Liver (tissue), 9 donors: ENCODE measurements around the gene CASQ2. TPM values are rescaled to one million over a fixed set of nuclear protein-coding genes. Genes with fewer than 3 reads are reported as not detected.

Source experiments
- DNase-seq: peaks from one replicate; pipeline ENCODE4 v3.0.0-alpha.2; 2017; ENCODE audit warnings: low spot score
- H3K27ac ChIP-seq, 2 donors: one replicate each; pipeline ENCODE4 v1.7.0; 2013; ENCODE audit warnings: inconsistent platforms in 2 of 2, low read length in 2 of 2, control low read depth in 1 of 2, low read depth in 1 of 2, mild to moderate bottlenecking in 1 of 2
- H3K27me3 ChIP-seq, 4 donors: one replicate each; pipeline versions ENCODE4 v1.6.1 to v1.7.0; 2013; ENCODE audit warnings: low read length in 3 of 4, inconsistent platforms in 1 of 4, mild to moderate bottlenecking in 1 of 4, moderate library complexity in 1 of 4; ENCODE audit not compliant: control insufficient read depth in 4 of 4, insufficient read depth in 4 of 4
- H3K36me3 ChIP-seq, 4 donors: one replicate each; pipeline versions ENCODE4 v1.6.1 to v1.7.0; 2013; ENCODE audit warnings: low read length in 3 of 4, mild to moderate bottlenecking in 3 of 4, low read depth in 1 of 4, moderate library complexity in 1 of 4; ENCODE audit not compliant: control insufficient read depth in 4 of 4, insufficient read depth in 3 of 4
- H3K4me1 ChIP-seq, 4 donors: one replicate each; pipeline versions ENCODE4 v1.6.1 to v1.7.0; 2013; ENCODE audit warnings: low read length in 3 of 4, mild to moderate bottlenecking in 3 of 4, moderate library complexity in 1 of 4; ENCODE audit not compliant: control insufficient read depth in 4 of 4, insufficient read depth in 4 of 4
- H3K4me3 ChIP-seq, 3 donors: one replicate each; pipeline versions ENCODE4 v1.6.1 to v1.7.0; 2013; ENCODE audit warnings: low read length in 3 of 3, control low read depth in 1 of 3, low read depth in 1 of 3, mild to moderate bottlenecking in 1 of 3
- H3K9ac ChIP-seq, 2 donors: one replicate each; pipeline ENCODE4 v1.7.0; 2013; ENCODE audit warnings: low read length in 2 of 2, mild to moderate bottlenecking in 2 of 2, moderate library complexity in 2 of 2, control low read depth in 1 of 2, low read depth in 1 of 2
- H3K9me3 ChIP-seq, 4 donors: one replicate each; pipeline versions ENCODE4 v1.6.1 to v1.7.0; 2013; ENCODE audit warnings: low read length in 3 of 4; ENCODE audit not compliant: control insufficient read depth in 4 of 4
- CTCF ChIP-seq: fragments of 150-350 bp; IDR thresholded peaks from 2 replicates; pipeline ENCODE4 v1.5.1; 2017; ENCODE audit warnings: improper control_type of control experiment, low read depth, low read length; ENCODE audit not compliant: missing input control
- EGR1 ChIP-seq, 2 donors: IDR thresholded peaks; 2 replicates each; pipeline ENCODE4 v1.6.1; 2016 to 2018; ENCODE audit warnings: antibody characterized with exemption in 2 of 2, low read depth in 2 of 2
- FOXA1 ChIP-seq: IDR thresholded peaks from 2 replicates; pipeline ENCODE4 v1.6.1; 2016; ENCODE audit warnings: antibody characterized with exemption
- FOXA2 ChIP-seq: IDR thresholded peaks from 2 replicates; pipeline ENCODE4 v1.6.1; 2016; ENCODE audit warnings: antibody characterized with exemption
- GABPA ChIP-seq, 2 donors: IDR thresholded peaks in 1 of 2; conservative IDR thresholded peaks in 1 of 2; 2 replicates each; pipeline ENCODE4 v1.6.1; 2016; ENCODE audit warnings: antibody characterized with exemption in 2 of 2, mild to moderate bottlenecking in 1 of 2, moderate library complexity in 1 of 2
- HNF4A ChIP-seq, 2 donors: conservative IDR thresholded peaks; 2 replicates each; pipeline ENCODE4 v1.6.1; 2016; ENCODE audit warnings: antibody characterized with exemption in 2 of 2, mild to moderate bottlenecking in 2 of 2
- HNF4G ChIP-seq: IDR thresholded peaks from 2 replicates; pipeline ENCODE4 v1.6.1; 2016; ENCODE audit warnings: antibody characterized with exemption
- JUND ChIP-seq, 2 donors: IDR thresholded peaks; 2 replicates each; pipeline ENCODE4 v1.6.1; 2016; ENCODE audit warnings: antibody characterized with exemption in 2 of 2
- NR2F2 ChIP-seq: IDR thresholded peaks from 2 replicates; pipeline ENCODE4 v1.6.1; 2016; ENCODE audit warnings: antibody characterized with exemption
- RAD21 ChIP-seq, 2 donors: IDR thresholded peaks; 2 replicates each; pipeline ENCODE4 v1.6.1; 2016; ENCODE audit warnings: antibody characterized with exemption in 2 of 2, mild to moderate bottlenecking in 2 of 2
- RXRA ChIP-seq, 2 donors: IDR thresholded peaks; 2 replicates each; pipeline ENCODE4 v1.6.1; 2017 to 2018; ENCODE audit warnings: antibody characterized with exemption in 2 of 2, mild to moderate bottlenecking in 1 of 2
- SP1 ChIP-seq: IDR thresholded peaks from 2 replicates; pipeline ENCODE4 v1.6.1; 2018; ENCODE audit warnings: antibody characterized with exemption, mild to moderate bottlenecking
- TAF1 ChIP-seq: conservative IDR thresholded peaks from 2 replicates; pipeline ENCODE4 v1.6.1; 2016; ENCODE audit warnings: antibody characterized with exemption, mild to moderate bottlenecking
- YY1 ChIP-seq: IDR thresholded peaks from 2 replicates; pipeline ENCODE4 v1.6.1; 2016; ENCODE audit warnings: antibody characterized with exemption, mild to moderate bottlenecking
- ZBTB33 ChIP-seq: IDR thresholded peaks from 2 replicates; pipeline ENCODE4 v1.6.1; 2016; ENCODE audit warnings: antibody characterized with exemption
- WGBS: extraction: QIAGEN DNeasy Blood & Tissue Kit; methylation state at CpG from one replicate; pipeline ENCODE4 v1.1.7; 2013; 5-methylcytosine and 5-hydroxymethylcytosine counted together
- polyA plus RNA-seq, 2 donors: library from polyadenylated mRNA; stranded (reverse) in 1 of 2; unstranded in 1 of 2; fragments of 200-250 nt in 1 of 2; fragments of >200 nt in 1 of 2; fragmentation: Nextera tagmentation in 1 of 2; extraction: Ambion mirVana in 1 of 2; gene quantifications; one replicate each; pipeline versions ENCODE4 v1.2.1 to v1.2.3, GENCODE V29; 2013 to 2015
- total RNA-seq, 2 donors: library from RNA; depleted of rRNA; stranded (reverse); fragments of >200 nt; gene quantifications; one replicate each; pipeline ENCODE4 v1.2.3, GENCODE V29; 2014
- TF ChIP-seq, protein P1 (sequence below): IDR thresholded peaks from 2 replicates; pipeline ENCODE4 v1.6.1; 2016; ENCODE audit warnings: antibody characterized with exemption
- TF ChIP-seq, protein P2 (sequence below): IDR thresholded peaks from 2 replicates; pipeline ENCODE4 v1.6.1; 2016; ENCODE audit warnings: antibody characterized with exemption, mild to moderate bottlenecking
- TF ChIP-seq, protein P3 (sequence below): IDR thresholded peaks from 2 replicates; pipeline ENCODE4 v1.6.1; 2016; ENCODE audit warnings: antibody characterized with exemption
- donor health status: healthy.
- donor health status: healthy.
- donor health status: healthy.
- donor health status: healthy.
- donor health status: healthy.

Gene CASQ2
- total and polyA plus RNA-seq, 4 donors: 0.33 to 1.1 TPM; not detected in 2

GRCh38 chr1:115650961-115651360, 117.6 kb downstream of the CASQ2 start:
- H3K36me3 ChIP-seq: peaks cover 0 to 4% (median 3%) of the 10 kb centered on the region in 4 donors
- H3K9ac ChIP-seq: no peak overlapping the region
- H3K27ac ChIP-seq: no peak overlapping the region
- no peak for TF ChIP-seq ZBTB33
- TF ChIP-seq, protein P1, sequence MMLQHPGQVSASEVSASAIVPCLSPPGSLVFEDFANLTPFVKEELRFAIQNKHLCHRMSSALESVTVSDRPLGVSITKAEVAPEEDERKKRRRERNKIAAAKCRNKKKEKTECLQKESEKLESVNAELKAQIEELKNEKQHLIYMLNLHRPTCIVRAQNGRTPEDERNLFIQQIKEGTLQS: no peak
- TF ChIP-seq, protein P2, sequence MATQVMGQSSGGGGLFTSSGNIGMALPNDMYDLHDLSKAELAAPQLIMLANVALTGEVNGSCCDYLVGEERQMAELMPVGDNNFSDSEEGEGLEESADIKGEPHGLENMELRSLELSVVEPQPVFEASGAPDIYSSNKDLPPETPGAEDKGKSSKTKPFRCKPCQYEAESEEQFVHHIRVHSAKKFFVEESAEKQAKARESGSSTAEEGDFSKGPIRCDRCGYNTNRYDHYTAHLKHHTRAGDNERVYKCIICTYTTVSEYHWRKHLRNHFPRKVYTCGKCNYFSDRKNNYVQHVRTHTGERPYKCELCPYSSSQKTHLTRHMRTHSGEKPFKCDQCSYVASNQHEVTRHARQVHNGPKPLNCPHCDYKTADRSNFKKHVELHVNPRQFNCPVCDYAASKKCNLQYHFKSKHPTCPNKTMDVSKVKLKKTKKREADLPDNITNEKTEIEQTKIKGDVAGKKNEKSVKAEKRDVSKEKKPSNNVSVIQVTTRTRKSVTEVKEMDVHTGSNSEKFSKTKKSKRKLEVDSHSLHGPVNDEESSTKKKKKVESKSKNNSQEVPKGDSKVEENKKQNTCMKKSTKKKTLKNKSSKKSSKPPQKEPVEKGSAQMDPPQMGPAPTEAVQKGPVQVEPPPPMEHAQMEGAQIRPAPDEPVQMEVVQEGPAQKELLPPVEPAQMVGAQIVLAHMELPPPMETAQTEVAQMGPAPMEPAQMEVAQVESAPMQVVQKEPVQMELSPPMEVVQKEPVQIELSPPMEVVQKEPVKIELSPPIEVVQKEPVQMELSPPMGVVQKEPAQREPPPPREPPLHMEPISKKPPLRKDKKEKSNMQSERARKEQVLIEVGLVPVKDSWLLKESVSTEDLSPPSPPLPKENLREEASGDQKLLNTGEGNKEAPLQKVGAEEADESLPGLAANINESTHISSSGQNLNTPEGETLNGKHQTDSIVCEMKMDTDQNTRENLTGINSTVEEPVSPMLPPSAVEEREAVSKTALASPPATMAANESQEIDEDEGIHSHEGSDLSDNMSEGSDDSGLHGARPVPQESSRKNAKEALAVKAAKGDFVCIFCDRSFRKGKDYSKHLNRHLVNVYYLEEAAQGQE: no peak
- TF ChIP-seq FOXA1: no peak
- TF ChIP-seq NR2F2: no peak
- TF ChIP-seq TAF1: no peak
- no peak for TF ChIP-seq RAD21 (IDR thresholded peaks at IDR 0.05)
- no peak for TF ChIP-seq RXRA (IDR thresholded peaks at IDR 0.05)
- no peak for TF ChIP-seq CTCF
- no peak for TF ChIP-seq YY1
- TF ChIP-seq FOXA2: no peak
- no peak for TF ChIP-seq HNF4A (conservative IDR thresholded peaks at IDR 0.05)
- TF ChIP-seq HNF4G: no peak
- TF ChIP-seq SP1: no peak
- no peak for TF ChIP-seq JUND (IDR thresholded peaks at IDR 0.05)
- TF ChIP-seq EGR1 (IDR thresholded peaks at IDR 0.05; ENCODE audit: low read depth in 2 of 2): no peak
- TF ChIP-seq, protein P3, sequence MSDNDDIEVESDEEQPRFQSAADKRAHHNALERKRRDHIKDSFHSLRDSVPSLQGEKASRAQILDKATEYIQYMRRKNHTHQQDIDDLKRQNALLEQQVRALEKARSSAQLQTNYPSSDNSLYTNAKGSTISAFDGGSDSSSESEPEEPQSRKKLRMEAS: no peak
- TF ChIP-seq GABPA (IDR thresholded peaks at IDR 0.05 in 1 of 2, conservative IDR thresholded peaks at IDR 0.05 in 1 of 2): no peak
- no peak overlapping the region for H3K4me3 ChIP-seq
- no peak for DNase-seq
- H3K27me3 ChIP-seq: no peaks in the 10 kb centered on the region
- WGBS: 80% methylated on average over 3 of the region's 3 CpGs
- peaks cover 0 to 4% (median under 1%) of the 10 kb centered on the region in 4 donors for H3K4me1 ChIP-seq
- H3K9me3 ChIP-seq: no peaks in the 10 kb centered on the region

Other genes with a start within 250 kb of the CASQ2 start
- gene VANGL1, start 126.7 kb downstream of the CASQ2 start, total RNA-seq: 1 to 10 TPM; 4.3 to 6.8 TPM
- gene VANGL1, start 126.7 kb downstream of the CASQ2 start, polyA plus RNA-seq: 1 to 10 TPM; 2.5 to 2.8 TPM
- gene NHLH2, start 72.4 kb upstream of the CASQ2 start, total RNA-seq: not detected
- gene NHLH2, start 72.4 kb upstream of the CASQ2 start, polyA plus RNA-seq: not detected
- gene SLC22A15, start 207.8 kb upstream of the CASQ2 start, total RNA-seq: 1 to 10 TPM; 1.2 to 3.6 TPM
- under 1 TPM; 0.12 to 0.49 TPM for gene SLC22A15, start 207.8 kb upstream of the CASQ2 start, polyA plus RNA-seq